ENCODE results near the gene VEPH1. TPM values are rescaled to one million over a fixed set of nuclear protein-coding genes. Genes with fewer than 3 reads are reported as not detected.

Gene VEPH1
- total RNA-seq, 2 experiments from 2014 or later, result not detected

DNA sequence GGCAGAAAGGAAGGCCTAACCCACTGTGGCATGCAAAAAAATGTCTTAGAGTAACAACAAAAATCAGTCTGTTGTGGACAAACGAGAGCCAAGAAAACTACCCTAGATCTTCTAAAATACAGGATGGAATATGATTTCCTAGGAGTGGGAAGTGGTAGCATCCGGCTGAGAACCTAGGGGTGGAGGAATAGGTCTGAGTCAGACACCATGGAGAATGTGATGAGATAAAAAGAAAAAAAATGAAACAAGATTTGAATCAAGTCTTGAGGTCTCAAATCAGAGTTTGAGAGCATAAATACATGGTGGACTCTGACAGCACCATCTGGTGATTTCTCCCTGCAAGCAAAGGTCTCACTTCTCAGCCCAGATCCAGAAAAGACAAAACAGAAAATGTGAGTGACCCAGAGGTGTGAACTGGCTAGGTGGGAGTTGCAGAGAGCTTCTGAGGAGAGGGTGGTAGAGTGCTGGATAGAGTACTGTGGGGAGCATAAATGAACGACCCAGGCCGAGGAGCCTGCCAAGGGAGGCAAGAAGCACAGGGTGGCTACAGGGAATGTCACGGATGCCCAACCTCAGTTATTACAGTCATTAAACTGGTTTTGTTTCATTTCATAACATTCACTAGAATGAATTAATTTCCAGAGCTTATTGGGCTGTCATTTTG is 27.6 kb upstream of the VEPH1 start:
- Mint-ChIP-seq H3K9me3 (no peaks in the 10 kb centered on the region), H3K36me3 (ENCODE audit: low read depth) (no peaks in the 10 kb centered on the region), H3K4me3 (no peak overlapping the region), H3K27ac (no peak overlapping the region), H3K4me1 (ENCODE audit: low read depth) (no peaks in the 10 kb centered on the region), H3K27me3 (no peaks in the 10 kb centered on the region)
- intact Hi-C loops (cut with micrococcal nuclease), result no loop called here
- DNase-seq (no peak), ATAC-seq (no peak)
- POLR2A ChIA-PET, result no interaction called here
- TF ChIP-seq, protein P1, sequence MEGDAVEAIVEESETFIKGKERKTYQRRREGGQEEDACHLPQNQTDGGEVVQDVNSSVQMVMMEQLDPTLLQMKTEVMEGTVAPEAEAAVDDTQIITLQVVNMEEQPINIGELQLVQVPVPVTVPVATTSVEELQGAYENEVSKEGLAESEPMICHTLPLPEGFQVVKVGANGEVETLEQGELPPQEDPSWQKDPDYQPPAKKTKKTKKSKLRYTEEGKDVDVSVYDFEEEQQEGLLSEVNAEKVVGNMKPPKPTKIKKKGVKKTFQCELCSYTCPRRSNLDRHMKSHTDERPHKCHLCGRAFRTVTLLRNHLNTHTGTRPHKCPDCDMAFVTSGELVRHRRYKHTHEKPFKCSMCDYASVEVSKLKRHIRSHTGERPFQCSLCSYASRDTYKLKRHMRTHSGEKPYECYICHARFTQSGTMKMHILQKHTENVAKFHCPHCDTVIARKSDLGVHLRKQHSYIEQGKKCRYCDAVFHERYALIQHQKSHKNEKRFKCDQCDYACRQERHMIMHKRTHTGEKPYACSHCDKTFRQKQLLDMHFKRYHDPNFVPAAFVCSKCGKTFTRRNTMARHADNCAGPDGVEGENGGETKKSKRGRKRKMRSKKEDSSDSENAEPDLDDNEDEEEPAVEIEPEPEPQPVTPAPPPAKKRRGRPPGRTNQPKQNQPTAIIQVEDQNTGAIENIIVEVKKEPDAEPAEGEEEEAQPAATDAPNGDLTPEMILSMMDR (IDR thresholded peaks at IDR 0.05), result no peak
- CTCF ChIA-PET, result interaction anchor here (1.0 to 5.0 kb wide), 2 partner anchors 8 to 43 kb away, joined by 3 to 105 read pairs; no protein-coding TSS in a partner anchor

DNA sequence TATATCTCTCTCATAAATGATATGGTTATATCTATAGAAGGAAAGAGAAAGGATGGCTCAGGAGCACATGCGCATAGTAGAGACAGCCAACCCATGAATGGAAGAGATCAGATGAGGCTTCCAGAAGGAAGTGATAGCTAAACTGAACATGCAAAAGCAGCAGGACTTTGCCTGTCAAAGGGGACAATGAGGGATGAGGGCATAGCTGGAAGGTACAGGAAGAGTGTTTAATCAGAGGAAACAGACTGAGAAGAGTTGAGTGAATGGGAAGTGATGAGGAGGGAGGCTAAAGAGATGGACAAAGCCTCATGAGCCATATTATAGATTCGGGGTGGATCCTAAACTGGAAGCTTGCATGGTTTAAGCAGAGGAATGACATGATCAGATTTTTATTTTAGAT is 26.5 kb upstream of the VEPH1 start:
- TF ChIP-seq, protein P1 (IDR thresholded peaks at IDR 0.05), result no peak
- ATAC-seq (no peak), DNase-seq (no peak)
- intact Hi-C loops (cut with micrococcal nuclease), result no loop called here
- Mint-ChIP-seq H3K9me3 (no peaks in the 10 kb centered on the region), H3K36me3 (ENCODE audit: low read depth) (no peaks in the 10 kb centered on the region), H3K4me1 (ENCODE audit: low read depth) (no peaks in the 10 kb centered on the region), H3K27me3 (peaks cover 2% of the 10 kb centered on the region), H3K27ac (no peak overlapping the region), H3K4me3 (no peak overlapping the region)
- ChIA-PET POLR2A (no interaction called here), CTCF (interaction anchor here (0.9 to 5.0 kb wide), 2 partner anchors 15 to 44 kb away, joined by 3 to 105 read pairs; no protein-coding TSS in a partner anchor)

DNA sequence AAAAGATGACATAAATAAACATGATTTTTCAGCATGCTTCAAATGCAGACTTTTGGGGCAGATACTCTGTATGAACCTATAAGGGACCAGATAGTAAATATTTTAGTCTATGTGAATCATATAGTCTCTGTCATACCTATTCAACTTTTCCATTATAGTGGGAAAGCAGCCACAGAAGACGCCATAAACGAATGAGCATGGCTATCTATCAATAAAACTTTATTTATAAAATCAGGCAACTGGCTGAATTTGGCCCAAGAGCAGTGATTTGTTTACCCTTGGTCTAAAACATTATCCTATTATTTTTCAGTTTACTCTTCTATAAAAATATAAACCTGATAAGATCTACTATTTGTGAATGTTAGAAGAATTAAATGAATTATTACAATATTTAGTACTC is 25.9 kb upstream of the VEPH1 start:
- Mint-ChIP-seq H3K4me3 (no peak overlapping the region), H3K36me3 (ENCODE audit: low read depth) (no peaks in the 10 kb centered on the region), H3K27me3 (peaks cover 2% of the 10 kb centered on the region), H3K4me1 (ENCODE audit: low read depth) (no peaks in the 10 kb centered on the region), H3K9me3 (no peaks in the 10 kb centered on the region), H3K27ac (no peak overlapping the region)
- POLR2A ChIA-PET, result no interaction called here
- TF ChIP-seq, protein P1 (IDR thresholded peaks at IDR 0.05), result no peak
- ATAC-seq, result no peak
- intact Hi-C loops (cut with micrococcal nuclease), result no loop called here
- CTCF ChIA-PET, result interaction anchor here (0.9 to 5.0 kb wide), 3 partner anchors 16 to 45 kb away, joined by 3 to 105 read pairs (median 3); no protein-coding TSS in a partner anchor
- no peak for DNase-seq

DNA sequence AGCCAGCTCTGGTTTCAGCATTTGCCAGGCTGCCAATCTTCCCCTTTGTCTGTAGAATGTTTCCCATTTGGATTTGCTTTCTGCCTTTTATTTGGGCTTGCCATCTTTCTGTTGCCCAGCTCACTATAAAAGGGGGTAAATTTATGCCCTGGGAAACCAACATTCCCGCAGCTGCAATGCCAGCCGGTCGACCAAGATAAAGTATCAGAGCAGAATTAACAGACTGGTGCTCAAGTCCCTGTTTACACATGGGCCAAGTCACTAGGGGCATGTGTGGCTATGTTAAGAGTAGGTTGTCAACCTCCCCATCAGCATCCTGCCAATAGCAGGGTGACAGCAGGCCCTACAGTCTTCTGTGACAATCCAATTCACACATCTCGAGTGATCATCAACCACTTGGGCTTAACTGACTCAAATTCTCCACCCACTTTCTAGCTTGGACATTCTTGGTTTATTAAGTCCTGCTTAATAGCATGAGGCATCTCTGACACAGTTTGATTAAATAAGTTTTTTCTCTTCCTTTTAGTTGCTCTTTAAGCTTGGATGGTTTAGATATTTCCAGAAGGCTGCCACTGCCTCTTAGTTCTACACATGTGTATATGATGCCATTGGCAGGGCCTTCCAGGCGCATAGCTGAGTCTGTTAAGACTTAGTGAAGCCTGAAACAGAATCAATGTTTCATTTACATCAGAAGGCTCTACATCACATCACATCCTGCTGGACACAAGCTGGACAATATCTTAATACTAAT is 24.1 kb upstream of the VEPH1 start:
- Mint-ChIP-seq H3K36me3 (ENCODE audit: low read depth) (no peaks in the 10 kb centered on the region), H3K27me3 (peaks cover 2% of the 10 kb centered on the region), H3K4me1 (ENCODE audit: low read depth) (no peaks in the 10 kb centered on the region), H3K27ac (no peak overlapping the region), H3K4me3 (no peak overlapping the region), H3K9me3 (no peaks in the 10 kb centered on the region)
- intact Hi-C loops (cut with micrococcal nuclease), result no loop called here
- POLR2A ChIA-PET, result no interaction called here
- no peak for ATAC-seq
- CTCF ChIA-PET, result interaction anchor here (0.8 to 2.0 kb wide), 3 partner anchors 46 to 79 kb away, joined by 3 to 6 read pairs (median 3); no protein-coding TSS in a partner anchor
- DNase-seq, result no peak
- TF ChIP-seq, protein P1 (IDR thresholded peaks at IDR 0.05), result no peak

DNA sequence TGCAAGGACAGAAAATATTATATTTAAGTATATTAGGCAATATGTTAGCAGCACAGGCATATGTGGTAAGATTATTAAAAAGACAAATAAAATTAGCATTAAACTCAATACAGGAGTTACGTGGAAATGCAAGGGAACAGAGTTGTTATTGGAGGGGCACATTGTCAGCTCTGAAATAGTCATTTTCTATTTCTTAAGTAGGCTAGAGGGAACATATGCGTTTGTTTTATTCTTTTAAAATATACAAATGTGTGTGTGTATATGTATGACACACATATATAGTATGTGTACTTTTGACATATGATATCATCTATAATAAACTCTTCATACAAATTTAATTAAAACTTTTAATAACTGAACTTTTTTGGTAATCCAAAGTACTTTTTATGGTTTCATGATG is 22.8 kb upstream of the VEPH1 start:
- Mint-ChIP-seq H3K4me1 (ENCODE audit: low read depth) (no peaks in the 10 kb centered on the region), H3K27ac (no peak overlapping the region), H3K4me3 (no peak overlapping the region), H3K9me3 (no peaks in the 10 kb centered on the region), H3K36me3 (ENCODE audit: low read depth) (no peaks in the 10 kb centered on the region), H3K27me3 (peaks cover 2% of the 10 kb centered on the region)
- DNase-seq (no peak), ATAC-seq (no peak)
- ChIA-PET POLR2A (no interaction called here), CTCF (interaction anchor here (2.0 kb wide), 1 partner anchor 47 kb away, joined by 6 read pairs; no protein-coding TSS in a partner anchor)
- TF ChIP-seq, protein P1 (IDR thresholded peaks at IDR 0.05), result no peak
- intact Hi-C loops (cut with micrococcal nuclease), result no loop called here
